Colonic mucosa (tissue), 4 donors: ENCODE data around the gene LPCAT3. TPM values are rescaled to one million over a fixed set of nuclear protein-coding genes. Genes with fewer than 3 reads are reported as not detected.

Source experiments
- DNase-seq: peaks from one replicate; pipeline ENCODE4 v3.0.0-alpha.2; 2020
- H3K27ac ChIP-seq: fragments of 200-600 bp; one replicate; pipeline ENCODE4 v1.8.0; 2021
- H3K27me3 ChIP-seq: fragments of 200-600 bp; one replicate; pipeline ENCODE4 v1.8.0; 2021
- H3K36me3 ChIP-seq: fragments of 200-600 bp; one replicate; pipeline ENCODE4 v1.8.0; 2021
- H3K4me1 ChIP-seq: fragments of 200-600 bp; one replicate; pipeline ENCODE4 v1.8.0; 2021; ENCODE audit warnings: mild to moderate bottlenecking
- H3K4me3 ChIP-seq: fragments of 200-600 bp; one replicate; pipeline ENCODE4 v1.8.0; 2021
- H3K9ac ChIP-seq, 2 donors: one replicate each; pipeline ENCODE4 v1.7.0; 2013; ENCODE audit warnings: control low read depth in 2 of 2, low read depth in 2 of 2, low read length in 2 of 2
- H3K9me3 ChIP-seq: fragments of 200-600 bp; one replicate; pipeline ENCODE4 v1.8.0; 2021
- CTCF ChIP-seq: fragments of 200-600 bp; IDR thresholded peaks from one replicate; pipeline ENCODE4 v1.8.0; 2022; ENCODE audit warnings: antibody characterized with exemption, mild to moderate bottlenecking
- intact Hi-C: fragments of 100-400 bp; cut with DNase I; formaldehyde crosslinking; loops from one replicate; pipeline ENCODE4 v1.14.1; 2022
- total RNA-seq, 2 donors: library from RNA; stranded (reverse); fragmentation: NEBNext Ultra II Directional in 1 of 2; extraction: Animal tissue kit (Norgen Biotek cat#: 25700) in 1 of 2; gene quantifications; one replicate each; pipeline ENCODE4 v1.2.1, GENCODE V29; 2021
- donor health status: healthy.
- donor health status: DM: no; HTN: no; CAD: no.
- donor health status: DM: no; HTN: no; CAD: no.

Gene LPCAT3
- total RNA-seq, 2 donors from 2014 or later = 71.8 to 77.9 TPM

- H3K27me3 ChIP-seq = no peaks in the 10 kb centered on the region
- no peaks in the 10 kb centered on the region for H3K4me1 ChIP-seq
- H3K27ac ChIP-seq = no peak overlapping the region
- no peak for TF ChIP-seq CTCF
- no peak for DNase-seq
- no peak overlapping the region for H3K4me3 ChIP-seq
- H3K9me3 ChIP-seq = no peaks in the 10 kb centered on the region
- H3K36me3 ChIP-seq = no peaks in the 10 kb centered on the region
- intact Hi-C loops = no loop called here
- H3K9ac ChIP-seq = no peak overlapping the region
Observed at GRCh38 chr12:6996040-6996441, 22.2 kb downstream of the LPCAT3 start.

- H3K4me1 ChIP-seq = peaks cover 4% of the 10 kb centered on the region
- intact Hi-C loops = no loop called here
- H3K9me3 ChIP-seq = no peaks in the 10 kb centered on the region
- peak overlapping the region; percentile 41 for H3K27ac ChIP-seq
- no peaks in the 10 kb centered on the region for H3K27me3 ChIP-seq
- peak overlapping the region in 1 of 2 donors; percentile 43 for H3K9ac ChIP-seq
- peak; percentile 71 for DNase-seq
- no peaks in the 10 kb centered on the region for H3K36me3 ChIP-seq
- TF ChIP-seq CTCF = no peak
- no peak overlapping the region for H3K4me3 ChIP-seq
Observed at GRCh38 chr12:6987956-6988553, 30.2 kb downstream of the LPCAT3 start.

- Histone ChIP-seq H3K4me1 (no peaks in the 10 kb centered on the region), H3K36me3 (peaks cover 21% of the 10 kb centered on the region), H3K9me3 (no peaks in the 10 kb centered on the region), H3K9ac (no peak overlapping the region), H3K4me3 (no peak overlapping the region), H3K27ac (no peak overlapping the region), H3K27me3 (no peaks in the 10 kb centered on the region)
- intact Hi-C loops = no loop called here
- TF ChIP-seq CTCF = no peak
- no peak for DNase-seq
Observed at GRCh38 chr12:6982532-6982931, 35.7 kb downstream of the LPCAT3 start.

- TF ChIP-seq CTCF = no peak
- DNase-seq = no peak
- no peak overlapping the region for H3K9ac ChIP-seq
- no peaks in the 10 kb centered on the region for H3K9me3 ChIP-seq
- H3K27ac ChIP-seq = no peak overlapping the region
- no peaks in the 10 kb centered on the region for H3K4me1 ChIP-seq
- no peaks in the 10 kb centered on the region for H3K27me3 ChIP-seq
- no peak overlapping the region for H3K4me3 ChIP-seq
- peaks cover 29% of the 10 kb centered on the region for H3K36me3 ChIP-seq
- intact Hi-C loops = no loop called here
Observed at GRCh38 chr12:6981152-6982052, 36.9 kb downstream of the LPCAT3 start.

- intact Hi-C loops = no loop called here
- H3K4me1 ChIP-seq = no peaks in the 10 kb centered on the region
- no peak for TF ChIP-seq CTCF
- no peak for DNase-seq
- peaks cover 29% of the 10 kb centered on the region for H3K36me3 ChIP-seq
- H3K9me3 ChIP-seq = no peaks in the 10 kb centered on the region
- no peak overlapping the region for H3K27ac ChIP-seq
- no peak overlapping the region for H3K4me3 ChIP-seq
- no peak overlapping the region for H3K9ac ChIP-seq
- no peaks in the 10 kb centered on the region for H3K27me3 ChIP-seq
Observed at GRCh38 chr12:6980740-6981139, 37.5 kb downstream of the LPCAT3 start.
